OCI-LY7 (cell line): Measurements from ENCODE around the gene NOL7. TPM values are rescaled to one million over a fixed set of nuclear protein-coding genes. Genes with fewer than 3 reads are reported as not detected.

ENCODE experiments used
- BruUV-seq: library from RNA; stranded (reverse); fragments of 400-500 nt; replicated peaks from 2 replicates; lab custom pipeline; 2021; lab: Mats Ljungman, UMichigan
- CTCF ChIA-PET: fragments of 300-600 bp; sonication (Branson Sonifier 250); formaldehyde crosslinking; loops from one replicate; lab custom pipeline; 2022; ENCODE audit warnings: antibody characterized with exemption; ENCODE audit not compliant: unreplicated experiment; lab: Charles Lee
- POLR2A ChIA-PET: fragments of 300-600 bp; sonication (Branson Sonifier 250); formaldehyde crosslinking; loops from one replicate; lab custom pipeline; 2022; ENCODE audit warnings: antibody characterized with exemption; lab: Charles Lee
- DNase-seq: peaks from one replicate; pipeline ENCODE4 v3.0.0-alpha.2; 2015; ENCODE audit warnings: low spot score
- H2AFZ ChIP-seq: fragments of 200-600 bp; sonication (generic), shearing (Covaris generic); 2 replicates; pipeline ENCODE4 v1.6.1; 2014; ENCODE audit warnings: mild to moderate bottlenecking, antibody characterized with exemption, low read length, moderate library complexity
- H3K27ac ChIP-seq: fragments of 200-600 bp; sonication (generic); 2 replicates; pipeline ENCODE4 v1.5.1; 2014; ENCODE audit warnings: mixed run types, low read depth, mild to moderate bottlenecking, moderate library complexity, low read length, inconsistent platforms; ENCODE audit not compliant: poor library complexity, severe bottlenecking
- H3K36me3 ChIP-seq: fragments of 200-600 bp; sonication (generic); 2 replicates; pipeline ENCODE4 v1.6.1; 2014; ENCODE audit warnings: mild to moderate bottlenecking, antibody characterized with exemption, low read length, moderate library complexity, mixed read lengths; ENCODE audit not compliant: insufficient read depth
- H3K4me1 ChIP-seq: fragments of 200-600 bp; sonication (generic); 2 replicates; pipeline ENCODE4 v1.5.1; 2014; ENCODE audit warnings: mild to moderate bottlenecking, low read length; ENCODE audit not compliant: insufficient read depth, poor library complexity, severe bottlenecking
- H3K4me2 ChIP-seq: fragments of 200-600 bp; sonication (generic); 2 replicates; pipeline ENCODE4 v1.6.1; 2014; ENCODE audit warnings: mild to moderate bottlenecking, low read length
- H3K4me3 ChIP-seq: fragments of 200-600 bp; sonication (generic); 2 replicates; pipeline ENCODE4 v1.5.1; 2014; ENCODE audit warnings: mild to moderate bottlenecking, low read depth, low read length; ENCODE audit not compliant: poor library complexity, severe bottlenecking
- H3K79me2 ChIP-seq: fragments of 200-600 bp; sonication (generic); 2 replicates; pipeline ENCODE4 v1.6.1; 2016; ENCODE audit warnings: low read depth, mild to moderate bottlenecking, low read length, moderate library complexity, mixed read lengths; ENCODE audit not compliant: insufficient read depth
- H3K9me2 ChIP-seq: fragments of 200-600 bp; sonication (generic); 2 replicates; pipeline ENCODE4 v1.6.1; 2016; ENCODE audit warnings: mild to moderate bottlenecking, low read length, mixed read lengths; ENCODE audit not compliant: insufficient read depth
- H3K9me3 ChIP-seq: fragments of 200-600 bp; sonication (generic); 2 replicates; pipeline ENCODE4 v1.6.1; 2014; ENCODE audit warnings: mild to moderate bottlenecking, mixed run types, low read length, mixed read lengths
- H4K20me1 ChIP-seq: fragments of 200-600 bp; sonication (generic); 2 replicates; pipeline ENCODE4 v1.6.1; 2014; ENCODE audit warnings: mild to moderate bottlenecking, antibody characterized with exemption, low read length, moderate library complexity, mixed read lengths; ENCODE audit not compliant: insufficient read depth
- EZH2phosphoT487 ChIP-seq: fragments of 200-600 bp; sonication (generic); IDR thresholded peaks from 2 replicates; pipeline ENCODE4 v1.6.1; 2018; ENCODE audit warnings: low read depth, borderline replicate concordance, mild to moderate bottlenecking, mixed run types, antibody characterized with exemption, low read length, moderate library complexity, mixed read lengths
- intact Hi-C: fragments of 100-400 bp; cut with micrococcal nuclease; formaldehyde crosslinking; loops from one replicate; pipeline ENCODE4 v1.10.0; 2022; ENCODE audit not compliant: unreplicated experiment
- total RNA-seq, 2 experiments: library from RNA; depleted of rRNA in 1 of 2; stranded (reverse); fragments of >200 nt in 1 of 2; shearing (Covaris generic) in 1 of 2; gene quantifications; 2 replicates each; pipeline ENCODE4 v1.2.3, GENCODE V29; 2014 to 2022
- TF ChIP-seq, protein P1 (sequence below): fragments of 200-600 bp; sonication (generic); conservative IDR thresholded peaks from 2 replicates; pipeline ENCODE4 v1.5.1; 2014; ENCODE audit warnings: mild to moderate bottlenecking, antibody characterized with exemption, low read length, moderate library complexity, mixed read lengths

NOL7 gene
- total RNA-seq, 2 experiments from 2014 or later: 67.5 to 103 TPM

DNA sequence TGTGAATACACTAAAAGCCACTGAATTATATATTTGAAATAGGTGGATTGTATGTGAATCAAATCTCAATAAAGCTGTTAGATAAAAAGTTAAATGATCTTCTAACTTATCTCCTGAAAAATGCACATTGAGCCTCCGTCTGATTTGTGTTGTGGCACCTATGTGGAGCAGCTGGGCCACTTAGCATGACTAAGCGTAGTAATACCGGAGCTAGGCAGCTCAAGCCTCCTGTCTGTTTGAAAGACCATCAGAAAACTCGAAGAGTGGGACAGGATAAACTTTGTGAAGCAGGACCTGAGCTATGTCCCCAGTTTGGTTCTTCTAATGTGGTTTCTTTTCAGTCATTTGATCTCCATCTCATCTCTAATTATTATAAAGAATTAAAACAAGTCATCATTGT, 11.0 kb upstream of the NOL7 start:
- no peak overlapping the region for H2AFZ ChIP-seq
- H3K27ac ChIP-seq: no peak overlapping the region
- no peaks in the 10 kb centered on the region for H3K79me2 ChIP-seq
- ChIA-PET POLR2A (interaction anchor here (0.6 to 1.3 kb wide), 4 partner anchors 10 to 24 kb away, joined by 3 to 4 read pairs (median 3); partner anchors contain the start of gene NOL7), CTCF (no interaction called here)
- TF ChIP-seq, protein P1, sequence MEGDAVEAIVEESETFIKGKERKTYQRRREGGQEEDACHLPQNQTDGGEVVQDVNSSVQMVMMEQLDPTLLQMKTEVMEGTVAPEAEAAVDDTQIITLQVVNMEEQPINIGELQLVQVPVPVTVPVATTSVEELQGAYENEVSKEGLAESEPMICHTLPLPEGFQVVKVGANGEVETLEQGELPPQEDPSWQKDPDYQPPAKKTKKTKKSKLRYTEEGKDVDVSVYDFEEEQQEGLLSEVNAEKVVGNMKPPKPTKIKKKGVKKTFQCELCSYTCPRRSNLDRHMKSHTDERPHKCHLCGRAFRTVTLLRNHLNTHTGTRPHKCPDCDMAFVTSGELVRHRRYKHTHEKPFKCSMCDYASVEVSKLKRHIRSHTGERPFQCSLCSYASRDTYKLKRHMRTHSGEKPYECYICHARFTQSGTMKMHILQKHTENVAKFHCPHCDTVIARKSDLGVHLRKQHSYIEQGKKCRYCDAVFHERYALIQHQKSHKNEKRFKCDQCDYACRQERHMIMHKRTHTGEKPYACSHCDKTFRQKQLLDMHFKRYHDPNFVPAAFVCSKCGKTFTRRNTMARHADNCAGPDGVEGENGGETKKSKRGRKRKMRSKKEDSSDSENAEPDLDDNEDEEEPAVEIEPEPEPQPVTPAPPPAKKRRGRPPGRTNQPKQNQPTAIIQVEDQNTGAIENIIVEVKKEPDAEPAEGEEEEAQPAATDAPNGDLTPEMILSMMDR: no peak
- no peak for TF ChIP-seq EZH2phosphoT487
- peaks cover 28% of the 10 kb centered on the region for H3K36me3 ChIP-seq
- no peaks in the 10 kb centered on the region for H3K9me3 ChIP-seq
- no peak overlapping the region for H3K4me2 ChIP-seq
- intact Hi-C loops: no loop called here
- no TSS peak for BruUV-seq
- H3K4me3 ChIP-seq: no peak overlapping the region
- H3K4me1 ChIP-seq: no peaks in the 10 kb centered on the region
- DNase-seq: no peak
- H4K20me1 ChIP-seq: no peaks in the 10 kb centered on the region
- no peaks in the 10 kb centered on the region for H3K9me2 ChIP-seq

DNA sequence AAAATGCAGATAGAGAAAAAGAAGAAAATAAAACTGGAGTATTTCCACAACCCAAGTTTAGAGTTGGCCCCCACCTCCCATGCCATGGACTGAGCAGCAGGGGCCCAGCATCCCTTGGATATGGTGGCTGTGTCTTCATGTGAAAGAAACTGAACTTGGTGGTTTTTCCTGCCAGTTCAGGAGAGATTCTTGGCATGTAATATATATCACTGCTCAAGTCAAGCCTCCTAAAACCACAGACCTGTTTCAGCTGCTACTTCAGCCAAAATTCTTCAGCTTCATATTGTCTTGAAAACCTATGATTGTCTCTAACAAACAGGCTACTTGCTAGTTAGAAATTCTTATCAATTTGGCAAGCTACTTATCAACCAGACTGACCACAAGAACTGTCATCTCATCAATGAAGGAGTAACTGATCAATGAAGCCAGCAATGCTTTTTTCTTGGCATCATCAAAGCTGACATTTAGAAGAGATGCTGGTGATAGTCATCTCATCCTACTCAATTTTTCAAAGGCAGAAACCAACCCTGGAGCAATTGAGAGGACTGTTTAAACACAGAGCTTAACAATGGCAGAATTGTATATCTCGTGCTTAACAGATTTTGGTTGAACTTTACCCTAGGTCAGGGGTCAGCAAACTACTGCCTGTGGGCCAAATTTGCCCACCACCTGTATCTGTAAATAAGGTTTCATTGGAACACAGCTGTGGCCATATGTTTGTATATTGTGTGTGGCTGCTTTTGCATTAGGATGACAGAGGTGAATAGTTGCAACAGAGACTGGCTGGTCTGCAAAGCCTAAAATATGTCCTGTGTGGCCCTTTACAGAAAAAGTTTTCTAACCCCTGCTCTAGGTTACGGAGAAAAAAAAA, 10.4 kb upstream of the NOL7 start:
- no peaks in the 10 kb centered on the region for H4K20me1 ChIP-seq
- H3K36me3 ChIP-seq: peaks cover 28% of the 10 kb centered on the region
- intact Hi-C loops: no loop called here
- H3K27ac ChIP-seq: no peak overlapping the region
- no peak overlapping the region for H3K4me3 ChIP-seq
- no peaks in the 10 kb centered on the region for H3K9me2 ChIP-seq
- H3K4me1 ChIP-seq: no peaks in the 10 kb centered on the region
- no peak overlapping the region for H3K4me2 ChIP-seq
- CTCF ChIA-PET: no interaction called here
- H3K79me2 ChIP-seq: no peaks in the 10 kb centered on the region
- BruUV-seq: no TSS peak
- no peak overlapping the region for H2AFZ ChIP-seq
- POLR2A ChIA-PET: interaction anchor here (0.6 to 1.3 kb wide), 5 partner anchors 8 to 23 kb away, joined by 3 to 4 read pairs (median 3); partner anchors contain the start of gene NOL7
- TF ChIP-seq, protein P1: no peak
- TF ChIP-seq EZH2phosphoT487: no peak
- DNase-seq: no peak
- no peaks in the 10 kb centered on the region for H3K9me3 ChIP-seq

DNA sequence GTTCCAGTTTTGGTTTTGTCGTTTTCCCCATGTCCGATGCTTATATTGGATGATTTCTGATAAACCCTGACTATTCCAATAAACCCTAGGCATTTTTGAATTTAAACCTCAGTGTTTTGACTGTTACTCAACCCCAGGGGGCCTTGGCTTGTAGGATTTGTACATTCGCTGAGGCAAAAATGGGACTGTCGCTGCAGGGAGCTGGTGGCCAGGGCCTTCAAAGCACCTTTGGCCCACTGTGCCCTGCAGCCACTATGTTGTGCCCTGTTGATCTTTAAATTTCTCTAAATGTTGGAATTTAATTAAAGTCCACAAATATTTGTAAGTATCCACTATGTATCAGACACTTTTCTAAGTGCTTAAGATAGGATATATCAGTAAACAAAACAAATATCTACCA, 9.5 kb upstream of the NOL7 start:
- Histone ChIP-seq H3K4me2 (no peak overlapping the region), H3K4me1 (peaks cover 2% of the 10 kb centered on the region), H3K27ac (no peak overlapping the region), H2AFZ (no peak overlapping the region), H4K20me1 (no peaks in the 10 kb centered on the region), H3K9me2 (no peaks in the 10 kb centered on the region), H3K36me3 (peaks cover 28% of the 10 kb centered on the region), H3K4me3 (no peak overlapping the region), H3K79me2 (no peaks in the 10 kb centered on the region), H3K9me3 (no peaks in the 10 kb centered on the region)
- DNase-seq: no peak
- TF ChIP-seq, protein P1: no peak
- TF ChIP-seq EZH2phosphoT487: no peak
- ChIA-PET POLR2A (no interaction called here), CTCF (no interaction called here)
- intact Hi-C loops: no loop called here
- no TSS peak for BruUV-seq
